H1 (cell line): Measurements from ENCODE around the gene KRT7. TPM values are rescaled to one million over a fixed set of nuclear protein-coding genes. Genes with fewer than 3 reads are reported as not detected.

ENCODE experiments used
- CBX8 ChIP-seq: fragments of 300-800, 300-1000 bp; sonication (generic); IDR thresholded peaks from 2 replicates; pipeline ENCODE4 v1.7.1; 2016; ENCODE audit warnings: low read depth, low read length, borderline replicate concordance
- CHD7 ChIP-seq: fragments of 300-600 bp; sonication (generic); IDR thresholded peaks from 2 replicates; pipeline ENCODE4 v1.7.1; 2012; ENCODE audit warnings: low read length, moderate library complexity, mild to moderate bottlenecking, inconsistent platforms; ENCODE audit not compliant: insufficient replicate concordance
- FOSL1 ChIP-seq: IDR thresholded peaks from 2 replicates; pipeline ENCODE4 v1.6.1; 2011; ENCODE audit warnings: mild to moderate bottlenecking, low read depth, low read length, moderate library complexity; ENCODE audit not compliant: insufficient read depth
- JUND ChIP-seq: IDR thresholded peaks from 2 replicates; pipeline ENCODE4 v1.6.1; 2011; ENCODE audit warnings: mild to moderate bottlenecking, improper control_type of control experiment, low read length
- RXRA ChIP-seq: IDR thresholded peaks from 2 replicates; pipeline ENCODE4 v1.6.1; 2011; ENCODE audit warnings: low read depth, mild to moderate bottlenecking, low read length, moderate library complexity; ENCODE audit not compliant: insufficient read depth
- polyA plus RNA-seq, 7 experiments: library from polyadenylated mRNA; depleted of rRNA in 3 of 7; stranded (reverse) in 5 of 7; unstranded in 2 of 7; fragments of >200 nt in 5 of 7; fragments of 200-250 nt in 2 of 7; gene quantifications; 1 replicate in 5 of 7; 2 replicates in 1 of 7; 4 replicates in 1 of 7; pipeline versions ENCODE4 v1.2.1 to v1.2.3, GENCODE V29; 2011 to 2013; ENCODE audit warnings: missing spikeins in 2 of 7, mixed read lengths in 2 of 7
- total RNA-seq: library from RNA; stranded (reverse); fragmentation: NEBNext Ultra II Directional; extraction: Animal tissue kit (Norgen Biotek cat#: 25700); gene quantifications from 2 replicates; pipeline ENCODE4 v1.2.1, GENCODE V29; 2021
- TF ChIP-seq, protein P1 (sequence below): IDR thresholded peaks from 2 replicates; pipeline ENCODE4 v1.6.1; 2012; ENCODE audit warnings: inconsistent platforms

KRT7 gene
- total and polyA plus RNA-seq, 2 of the 8 experiments (the other 6 are each of a cell fraction or from before 2014, with no cell fraction given), result 13.2 to 19.0 TPM

- TF ChIP-seq CHD7, result no peak
- TF ChIP-seq FOSL1, result no peak
- no peak for TF ChIP-seq CBX8
- TF ChIP-seq, protein P1, sequence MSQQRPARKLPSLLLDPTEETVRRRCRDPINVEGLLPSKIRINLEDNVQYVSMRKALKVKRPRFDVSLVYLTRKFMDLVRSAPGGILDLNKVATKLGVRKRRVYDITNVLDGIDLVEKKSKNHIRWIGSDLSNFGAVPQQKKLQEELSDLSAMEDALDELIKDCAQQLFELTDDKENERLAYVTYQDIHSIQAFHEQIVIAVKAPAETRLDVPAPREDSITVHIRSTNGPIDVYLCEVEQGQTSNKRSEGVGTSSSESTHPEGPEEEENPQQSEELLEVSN, result no peak
- no peak for TF ChIP-seq JUND
- TF ChIP-seq RXRA, result no peak
Observed at GRCh38 chr12:52285172-52285745, 52.2 kb downstream of the KRT7 start (continued).
